HG02571 (cell line): ENCODE data around the gene PSTPIP1.

Experiments used
- ATAC-seq: cut with Tn5 transposase; IDR thresholded peaks from one replicate; pipeline ENCODE4 v1.9.1; 2021; ENCODE audit warnings: mild to moderate bottlenecking, moderate library complexity; ENCODE audit not compliant: unreplicated experiment

PSTPIP1 gene

DNA sequence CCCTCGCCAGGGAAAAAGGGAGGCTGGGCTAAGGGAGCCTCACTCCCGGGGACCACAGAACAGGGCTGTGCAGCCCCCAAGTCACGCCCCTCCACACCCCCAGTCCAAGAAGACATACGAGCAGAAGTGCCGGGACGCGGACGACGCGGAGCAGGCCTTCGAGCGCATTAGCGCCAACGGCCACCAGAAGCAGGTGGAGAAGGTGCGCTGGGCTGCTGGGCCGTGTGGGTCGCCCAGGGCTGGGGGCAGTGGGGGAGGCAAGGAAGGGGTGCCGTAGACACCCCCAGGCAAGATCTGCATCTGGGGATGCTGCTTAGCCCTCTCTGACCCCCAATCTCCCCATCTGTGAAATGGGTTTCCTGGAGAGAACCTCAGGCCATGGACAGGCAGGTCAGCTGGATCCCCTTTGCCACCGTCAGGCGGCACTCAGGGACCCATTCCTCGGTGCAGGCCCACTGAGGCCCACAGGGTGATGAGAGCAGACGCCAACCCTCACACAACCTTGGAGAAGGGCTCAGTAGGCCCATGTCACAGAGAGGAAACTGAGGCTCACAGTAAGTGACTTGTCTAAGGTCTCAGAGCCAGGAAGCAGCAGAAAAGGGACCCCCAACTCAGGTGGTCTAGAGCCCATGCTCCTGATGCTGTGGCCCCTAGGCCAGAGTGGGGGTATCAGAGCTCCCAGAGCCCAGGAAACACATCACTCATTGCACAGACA is 33.7 kb downstream of the PSTPIP1 start:
- ATAC-seq, result no peak

DNA sequence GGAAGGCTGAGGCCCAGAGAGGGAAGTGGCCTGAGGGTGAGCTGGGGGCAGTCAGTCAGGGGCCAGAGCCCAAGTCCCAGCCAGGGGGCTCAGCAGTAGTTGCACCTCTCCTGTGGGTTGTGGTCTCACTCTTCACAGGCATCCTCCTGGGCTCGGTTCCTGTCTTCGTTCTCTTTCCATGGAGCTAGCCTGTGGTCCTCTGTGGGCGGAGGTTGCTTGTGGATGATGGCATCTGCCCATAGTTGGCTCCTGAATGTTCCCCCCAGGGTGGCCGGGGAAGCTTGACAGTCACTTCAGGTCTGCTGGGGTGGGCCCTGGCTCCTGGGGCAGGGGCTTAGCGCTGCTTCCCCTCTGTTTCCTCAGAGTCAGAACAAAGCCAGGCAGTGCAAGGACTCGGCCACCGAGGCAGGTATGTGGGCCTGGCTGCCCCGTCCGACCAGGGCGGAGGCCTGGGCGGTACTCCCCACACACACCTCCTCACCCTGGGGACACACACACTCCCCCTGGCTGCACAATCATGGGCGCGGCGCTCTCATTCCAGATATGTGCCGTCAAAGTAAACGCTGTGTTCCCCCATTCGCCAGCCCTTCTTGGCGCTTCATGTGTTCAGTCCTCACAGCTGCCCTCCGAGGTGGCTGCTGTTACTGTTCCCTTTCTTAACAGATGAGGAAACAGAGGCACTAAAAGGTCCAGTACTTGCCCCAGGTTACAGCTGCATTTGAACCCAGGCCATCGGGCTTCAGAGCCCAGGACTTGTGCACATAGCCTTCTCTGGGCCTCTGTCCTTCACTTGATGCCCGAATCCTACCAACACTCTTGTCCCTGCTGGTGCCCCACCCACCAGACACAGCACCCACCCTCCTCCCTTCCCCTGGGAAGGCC is 34.5 kb downstream of the PSTPIP1 start:
- no peak for ATAC-seq

DNA sequence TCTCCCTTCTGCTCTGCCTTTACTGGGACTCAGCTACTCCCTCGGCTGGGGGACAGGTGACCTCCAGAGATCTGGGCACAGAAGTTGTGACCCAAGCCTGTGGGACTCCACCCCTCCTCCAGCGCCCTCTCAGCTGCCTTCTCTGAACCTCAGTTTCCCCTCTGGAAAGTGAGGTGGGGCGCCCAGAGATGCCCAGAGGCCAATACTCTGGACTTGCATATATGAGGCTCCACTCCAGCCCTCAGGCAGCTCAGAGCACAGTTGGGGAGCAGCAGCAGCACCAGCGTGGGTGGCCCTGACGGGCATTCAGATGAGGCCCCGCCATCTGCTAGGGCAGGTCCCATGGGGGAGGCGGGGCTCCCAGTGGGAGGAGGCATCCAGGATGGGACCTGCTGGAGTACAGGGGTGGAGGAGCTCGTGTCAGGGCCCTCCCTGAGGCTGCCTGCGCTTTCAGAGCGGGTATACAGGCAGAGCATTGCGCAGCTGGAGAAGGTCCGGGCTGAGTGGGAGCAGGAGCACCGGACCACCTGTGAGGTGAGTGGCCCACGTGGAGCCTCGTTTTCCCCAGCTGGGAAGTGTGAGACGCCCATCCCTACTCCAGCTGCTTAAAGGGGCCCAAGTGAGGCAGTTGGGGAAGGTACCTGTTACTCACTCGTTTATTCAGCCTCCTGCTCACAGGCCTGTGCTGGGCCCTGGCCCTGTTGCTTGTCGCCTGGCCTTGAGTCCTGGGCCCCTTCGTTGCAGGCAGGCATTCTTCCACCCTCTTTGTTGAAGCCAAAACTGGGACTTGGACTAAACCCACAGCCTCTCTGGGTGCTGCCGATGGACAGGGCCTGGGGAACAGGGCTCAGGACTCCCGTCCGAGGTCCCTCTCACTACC is 35.4 kb downstream of the PSTPIP1 start:
- ATAC-seq, result no peak

DNA sequence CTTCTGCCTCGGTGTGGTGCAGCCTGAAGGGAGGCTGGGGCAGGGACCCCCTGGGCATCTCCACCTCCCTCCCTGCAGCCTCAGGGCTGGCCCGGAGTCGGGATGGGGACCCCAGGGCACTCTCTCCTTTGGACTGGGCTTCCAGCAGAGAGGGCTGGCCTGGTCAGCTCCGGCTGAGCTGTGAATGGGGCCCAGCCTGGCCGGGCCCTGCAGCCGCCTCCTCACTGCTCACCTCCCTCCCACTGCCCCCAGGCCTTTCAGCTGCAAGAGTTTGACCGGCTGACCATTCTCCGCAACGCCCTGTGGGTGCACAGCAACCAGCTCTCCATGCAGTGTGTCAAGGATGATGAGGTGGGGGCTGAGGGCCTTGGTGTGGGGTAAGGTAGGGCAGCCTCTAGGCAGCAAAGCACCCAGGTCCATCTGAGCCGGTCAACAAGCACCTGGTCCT is 36.0 kb downstream of the PSTPIP1 start:
- no peak for ATAC-seq

DNA sequence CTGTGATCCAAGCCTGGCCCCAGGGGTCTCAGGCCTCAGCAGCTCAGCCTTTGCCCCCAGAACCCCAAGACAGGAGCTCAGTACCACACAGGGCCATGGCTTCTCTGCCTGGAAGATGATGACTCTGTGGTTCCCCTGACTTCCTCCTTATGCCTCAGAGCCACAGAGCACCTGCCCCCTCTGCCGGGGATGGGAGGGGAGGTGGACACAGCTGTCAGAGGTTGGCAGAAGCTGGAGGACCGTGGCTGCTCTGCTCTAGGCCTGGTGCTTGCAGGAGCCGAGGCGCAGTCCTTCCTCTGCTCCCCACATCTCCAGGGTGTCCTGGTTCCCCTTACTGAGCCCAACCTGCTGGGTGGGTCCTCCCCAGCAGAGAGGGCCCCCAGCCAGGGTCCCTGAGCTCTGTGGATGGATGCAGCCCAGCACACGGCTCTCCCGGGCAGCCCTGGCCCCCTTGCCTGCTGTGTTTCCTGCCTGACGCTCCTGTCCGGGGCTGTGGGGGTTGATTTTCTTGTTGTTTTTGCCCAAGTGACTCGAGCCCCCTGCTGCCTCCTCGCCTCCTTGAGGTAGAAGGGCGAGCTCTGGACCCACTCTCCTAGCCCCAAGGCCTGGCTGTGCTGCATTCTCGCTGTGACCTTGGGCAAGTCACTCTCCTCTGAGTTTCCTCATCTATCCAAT is 36.6 kb downstream of the PSTPIP1 start:
- no peak for ATAC-seq

DNA sequence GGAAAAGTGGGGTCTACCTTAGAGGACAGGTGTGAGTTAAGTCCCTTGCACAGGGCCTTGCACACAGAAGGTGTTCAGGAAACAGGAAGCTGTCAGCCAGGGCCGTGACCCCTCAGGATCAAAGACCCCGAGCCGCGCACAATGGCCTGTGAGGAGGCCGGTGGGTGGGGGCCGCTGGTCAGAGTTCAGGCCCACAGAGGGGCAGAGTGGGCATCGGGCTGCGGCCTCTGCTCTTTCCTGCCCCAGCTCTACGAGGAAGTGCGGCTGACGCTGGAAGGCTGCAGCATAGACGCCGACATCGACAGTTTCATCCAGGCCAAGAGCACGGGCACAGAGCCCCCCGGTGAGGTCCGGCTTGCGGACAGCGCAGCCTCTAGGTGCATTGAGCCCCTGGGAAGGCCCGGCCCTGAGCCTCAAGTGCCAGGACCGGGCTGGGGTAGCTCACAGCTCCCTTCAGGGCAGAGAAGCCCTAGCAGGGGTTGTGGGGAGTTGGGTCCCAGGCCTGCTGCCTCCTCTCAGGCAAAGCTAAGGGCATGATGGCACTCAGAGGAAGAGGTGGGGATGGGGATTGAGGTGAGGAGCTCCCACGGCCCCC is 37.2 kb downstream of the PSTPIP1 start:
- ATAC-seq, result no peak

DNA sequence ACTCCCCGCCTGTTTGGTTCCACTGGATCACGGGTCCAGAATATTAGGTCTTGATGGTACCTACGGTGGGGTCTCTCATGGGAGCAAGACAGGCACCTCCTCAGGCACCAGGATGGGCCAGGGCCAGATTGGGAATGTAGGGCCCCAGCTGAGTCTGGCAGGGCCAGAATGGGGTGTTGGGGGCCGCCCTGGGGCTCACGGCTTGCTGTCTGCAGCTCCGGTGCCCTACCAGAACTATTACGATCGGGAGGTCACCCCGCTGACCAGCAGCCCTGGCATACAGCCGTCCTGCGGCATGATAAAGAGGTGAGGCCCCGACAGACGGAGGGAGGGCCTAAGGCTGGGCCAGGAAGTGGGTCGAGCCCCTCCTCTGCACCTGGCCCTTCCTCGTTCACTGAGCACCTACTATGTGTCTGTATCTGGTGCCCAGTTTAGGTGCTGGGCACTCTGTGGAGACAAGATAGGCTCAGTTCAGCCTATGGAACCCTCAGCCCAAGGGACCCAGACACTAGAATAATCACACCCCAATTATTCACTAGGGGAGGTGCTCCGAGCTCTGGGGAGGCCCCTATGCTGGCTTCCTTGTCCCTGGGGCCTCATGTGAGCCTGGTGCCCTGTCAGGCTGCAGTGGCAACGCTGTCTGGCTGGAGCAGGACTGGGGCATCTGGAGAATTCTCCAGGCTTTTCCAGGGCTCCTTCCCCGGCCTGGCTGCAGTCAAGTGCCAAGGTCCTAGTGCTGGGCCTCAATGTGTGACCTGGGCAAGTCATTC is 37.9 kb downstream of the PSTPIP1 start:
- no peak for ATAC-seq

DNA sequence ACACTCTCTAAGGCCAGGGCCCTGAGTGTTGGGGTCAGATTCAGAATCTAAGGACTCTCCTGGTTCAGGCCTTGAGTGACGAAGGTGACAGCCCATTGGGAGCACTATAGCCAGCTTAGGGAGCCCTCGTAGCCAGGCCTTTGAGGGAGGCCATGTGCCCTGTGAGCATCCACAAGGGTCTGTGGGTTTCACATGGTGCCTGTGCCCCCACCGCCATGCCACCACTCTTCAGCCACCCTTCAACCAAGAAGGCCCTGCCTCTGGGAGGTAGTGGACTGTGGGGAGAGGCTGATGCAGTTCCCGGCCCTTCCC is 38.4 kb downstream of the PSTPIP1 start:
- no peak for ATAC-seq

DNA sequence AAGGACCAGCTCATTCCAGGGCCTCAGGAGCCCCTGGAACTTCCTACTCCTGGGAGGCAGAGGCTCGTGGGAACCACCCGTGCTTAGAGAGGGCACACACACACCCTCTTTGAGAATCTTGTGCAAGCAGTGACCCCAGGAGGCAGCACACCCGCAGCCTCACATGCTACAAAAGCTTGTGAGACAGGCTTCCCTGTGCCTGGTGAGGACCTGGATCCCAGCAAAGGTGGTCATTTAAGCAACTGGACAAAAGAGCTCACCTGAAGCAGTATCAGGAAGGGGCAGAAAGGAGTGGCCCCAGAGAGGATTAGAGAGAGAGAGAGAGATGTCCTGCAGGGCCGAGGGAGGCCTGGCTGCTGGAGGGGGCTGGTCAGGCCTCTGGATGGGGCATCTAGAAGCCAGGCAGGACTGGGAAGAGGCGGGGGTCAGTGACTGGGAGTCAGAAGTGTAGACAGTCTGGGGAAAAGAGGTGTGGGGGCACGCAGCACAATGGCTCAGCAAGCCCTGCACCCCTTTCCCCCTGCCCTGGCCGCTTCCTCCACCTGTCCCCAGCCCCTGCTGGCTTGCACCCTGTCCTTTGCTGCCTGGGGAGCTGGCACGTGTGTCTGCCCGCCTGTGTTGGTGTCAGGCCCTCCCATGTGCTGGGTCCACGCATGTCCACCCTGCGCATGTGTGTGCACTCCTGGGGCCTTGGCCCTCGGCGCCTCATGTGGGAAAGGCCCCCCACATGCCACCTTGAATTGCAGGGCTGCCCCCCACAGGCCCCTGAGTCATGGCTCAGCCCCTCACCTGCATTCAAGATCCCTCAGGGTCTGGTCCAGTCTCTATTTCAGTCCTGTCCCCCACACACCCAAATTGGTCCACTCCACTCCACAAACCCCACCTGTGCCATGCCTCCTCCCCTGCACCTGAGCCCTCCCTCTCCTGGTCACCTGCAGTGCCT is 39.1 kb downstream of the PSTPIP1 start:
- no peak for ATAC-seq

DNA sequence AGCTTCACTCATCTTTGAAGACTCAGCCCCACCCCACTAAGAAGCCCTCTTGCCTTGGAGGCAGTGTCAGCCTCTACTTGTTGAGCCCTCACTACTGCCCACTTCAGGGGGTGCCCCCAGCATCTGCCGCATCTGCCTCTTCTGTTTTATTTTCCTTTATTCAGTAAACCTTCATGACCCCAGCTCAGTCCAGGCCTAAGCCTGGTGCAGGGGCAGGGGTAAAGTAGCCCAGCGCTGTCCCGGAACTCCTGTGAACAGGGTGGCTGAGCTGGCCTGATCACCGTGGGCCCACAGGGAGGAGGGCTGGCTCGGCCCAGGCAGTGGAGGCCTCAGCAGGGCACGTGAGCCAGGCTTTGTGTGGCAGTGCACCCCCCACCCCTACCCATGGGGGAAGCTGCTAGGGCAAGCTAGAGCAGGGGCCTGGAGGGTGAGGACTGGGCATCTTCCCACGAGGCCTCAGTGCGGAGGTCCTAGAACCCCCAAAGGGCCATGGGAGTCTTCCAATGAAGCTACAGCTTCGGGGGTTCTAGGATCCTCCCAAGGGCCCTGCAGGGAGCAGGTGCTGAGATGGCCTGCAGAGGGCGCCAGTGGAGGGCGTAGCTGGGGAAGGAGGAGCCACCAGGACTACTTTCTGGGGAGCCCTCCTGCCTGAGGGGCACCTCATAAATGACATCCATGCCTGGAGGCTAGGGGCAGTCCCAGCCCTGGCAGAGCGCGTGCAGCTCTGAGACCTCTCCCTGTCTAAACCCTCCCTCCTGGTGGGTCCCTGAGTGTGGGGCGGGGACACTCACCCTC is 40.0 kb downstream of the PSTPIP1 start:
- no peak for ATAC-seq

DNA sequence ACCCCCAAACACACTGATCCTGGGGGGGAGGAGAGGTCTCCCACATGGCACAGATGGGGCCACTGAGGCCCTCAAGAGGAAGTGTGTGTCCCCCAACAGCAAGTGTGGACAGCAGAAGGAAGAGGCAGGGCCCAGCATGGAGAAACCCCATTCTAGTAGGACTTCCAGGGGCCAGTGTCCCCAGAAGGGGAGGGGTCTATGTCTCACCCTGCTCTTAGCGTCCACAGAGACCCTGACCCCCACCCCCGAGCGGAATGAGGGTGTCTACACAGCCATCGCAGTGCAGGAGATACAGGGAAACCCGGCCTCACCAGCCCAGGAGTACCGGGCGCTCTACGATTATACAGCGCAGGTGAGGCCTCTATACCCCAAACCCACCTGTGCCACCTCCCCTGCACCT is 40.7 kb downstream of the PSTPIP1 start:
- no peak for ATAC-seq

DNA sequence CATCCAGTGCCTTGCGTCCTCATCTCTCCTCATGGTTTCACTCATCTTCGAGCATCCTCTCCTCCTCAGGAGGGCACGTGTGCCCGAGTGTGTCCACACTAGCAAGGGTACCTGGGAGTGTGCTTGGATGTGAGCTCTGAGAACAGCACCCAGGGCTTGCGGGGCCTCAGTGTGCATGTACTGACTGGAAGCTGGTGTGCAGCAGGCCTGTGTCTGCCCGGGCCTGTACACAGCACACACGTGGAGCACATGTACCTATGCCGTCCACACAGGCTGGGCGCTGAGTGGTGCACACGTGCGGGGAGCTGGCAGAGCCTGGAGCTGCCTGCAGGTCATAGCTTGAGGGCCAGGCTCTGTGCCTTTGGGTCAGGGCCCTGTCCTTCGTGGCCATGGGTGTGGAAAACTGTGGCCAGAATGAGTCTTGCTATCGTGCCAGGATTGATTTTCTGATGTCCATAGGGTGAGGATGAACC is 41.1 kb downstream of the PSTPIP1 start:
- ATAC-seq, result no peak

DNA sequence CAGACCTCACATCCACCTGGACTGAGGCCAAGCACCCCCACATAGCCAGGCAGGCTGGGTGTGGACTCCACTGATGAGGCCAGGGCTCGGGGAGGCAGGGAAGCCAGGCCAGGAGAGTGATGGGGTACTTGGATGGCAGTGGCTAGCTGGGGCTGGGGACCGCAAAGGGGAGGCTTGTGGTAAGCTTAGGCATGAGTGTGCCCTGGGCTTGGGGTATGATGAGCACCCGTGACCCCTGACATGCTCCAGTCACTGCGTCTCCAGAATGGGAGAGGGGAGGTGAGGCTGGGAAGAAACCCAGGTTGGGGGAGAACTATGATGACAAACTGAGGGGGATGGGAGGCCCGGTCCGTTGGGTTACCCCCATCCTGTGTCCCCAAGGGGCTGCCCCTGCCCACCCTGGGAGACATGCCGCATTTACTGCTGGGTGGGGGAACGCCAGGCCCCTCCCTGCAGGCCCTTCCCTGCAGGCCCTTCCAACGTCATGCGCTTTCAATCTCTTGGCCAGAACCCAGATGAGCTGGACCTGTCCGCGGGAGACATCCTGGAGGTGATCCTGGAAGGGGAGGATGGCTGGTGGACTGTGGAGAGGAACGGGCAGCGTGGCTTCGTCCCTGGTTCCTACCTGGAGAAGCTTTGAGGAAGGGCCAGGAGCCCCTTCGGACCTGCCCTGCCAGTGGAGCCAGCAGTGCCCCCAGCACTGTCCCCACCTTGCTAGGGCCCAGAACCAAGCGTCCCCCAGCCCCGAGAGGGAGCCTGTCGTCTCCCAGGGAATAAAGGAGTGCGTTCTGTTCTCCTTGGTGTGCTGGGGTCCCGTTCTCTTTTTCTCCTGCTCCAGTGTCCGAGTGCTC is 41.8 kb downstream of the PSTPIP1 start:
- ATAC-seq, result no peak

DNA sequence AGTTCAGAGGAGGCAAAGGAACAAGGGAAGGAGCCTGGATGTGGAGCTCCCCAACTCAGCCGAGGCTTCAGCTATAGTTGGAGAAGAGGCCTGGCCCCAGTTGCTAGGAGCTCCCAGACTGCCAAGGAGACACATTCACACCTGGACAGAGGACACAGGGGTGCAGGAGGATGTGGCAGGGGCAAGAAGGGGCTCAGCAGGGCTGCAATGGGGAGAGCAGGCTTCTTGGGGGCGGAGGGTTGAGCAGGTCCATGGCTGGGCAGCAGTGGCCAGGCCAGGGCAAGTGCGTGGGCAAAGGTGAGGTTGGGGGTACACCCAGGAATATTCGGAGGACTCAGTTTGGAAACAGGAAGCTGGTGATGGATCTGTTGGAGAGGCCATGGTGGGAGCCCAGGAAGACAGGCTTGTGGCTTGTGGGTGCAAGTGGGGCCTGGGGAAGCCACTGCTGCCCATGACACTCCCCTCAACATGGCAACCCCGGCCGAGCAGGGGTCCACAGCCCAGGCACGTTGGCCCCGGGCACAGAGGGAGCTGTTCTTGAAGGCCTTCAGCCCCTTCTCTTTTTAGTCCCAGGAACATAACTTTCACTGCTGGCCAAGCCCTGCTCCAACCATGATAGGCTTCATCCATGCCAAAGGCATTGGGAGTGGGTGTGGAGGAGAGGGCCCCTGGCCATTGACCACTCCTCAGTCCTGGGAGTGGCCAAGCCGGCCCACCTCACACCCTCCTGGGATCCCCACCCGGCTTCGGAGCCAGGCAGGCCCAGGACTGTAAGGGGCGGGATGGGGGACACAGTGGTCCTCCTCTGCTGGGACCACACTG is 42.7 kb downstream of the PSTPIP1 start:
- no peak for ATAC-seq

DNA sequence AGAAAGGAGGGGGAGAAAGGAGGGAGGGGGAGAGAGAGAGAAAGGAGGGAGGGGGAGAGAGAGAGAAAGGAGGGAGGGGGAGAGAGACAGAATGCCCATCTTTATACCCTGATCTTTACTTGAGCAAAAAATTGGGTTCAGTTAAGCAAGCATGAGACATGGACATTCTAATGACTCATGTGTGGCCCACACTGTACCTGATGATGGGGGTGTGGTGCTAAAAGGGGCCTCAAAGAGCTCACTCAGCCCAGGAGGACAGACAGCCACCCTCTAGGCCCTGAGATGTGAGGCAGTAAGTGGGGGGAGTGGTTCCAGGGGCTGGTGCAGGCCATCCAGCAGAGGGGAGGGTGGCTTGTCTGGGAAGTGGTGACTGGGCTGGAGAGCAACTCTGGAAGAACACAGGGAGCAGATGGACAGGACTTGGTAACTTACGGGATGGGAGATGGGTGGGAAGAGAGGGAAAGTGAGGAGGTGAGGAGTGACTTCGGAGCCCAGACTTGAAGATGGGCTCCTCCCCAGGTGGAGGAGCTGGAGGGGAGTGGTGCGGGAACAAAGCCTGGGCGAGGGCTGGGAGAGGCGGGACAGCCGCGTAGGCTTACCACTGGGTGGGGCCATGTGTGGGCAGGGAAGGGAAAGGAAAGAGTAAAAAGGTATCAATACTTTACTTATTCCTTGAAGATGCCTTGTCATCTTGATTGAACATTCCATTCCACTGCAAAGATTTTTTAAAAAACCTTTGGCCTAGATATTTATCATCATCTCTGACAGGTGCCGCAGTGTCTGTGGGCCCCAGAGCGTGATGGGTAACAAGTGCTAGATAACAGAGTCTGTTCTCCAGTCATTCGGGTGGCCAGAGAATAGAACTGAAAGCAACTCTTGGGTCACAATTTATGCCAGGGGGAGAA is 43.6 kb downstream of the PSTPIP1 start:
- no peak for ATAC-seq
